HEK293T (cell line): ENCODE measurements around the gene SH3TC1.

Experiments
- CTCF ChIA-PET: fragments of 350-600 bp; formaldehyde crosslinking; extraction: SDS; loops from one replicate; lab custom pipeline; 2021; ENCODE audit warnings: antibody characterized with exemption, inconsistent platforms; lab: Yijun Ruan, JAX
- POLR2A ChIA-PET: fragments of 350-600 bp; formaldehyde crosslinking; extraction: SDS; loops from one replicate; lab custom pipeline; 2020; ENCODE audit warnings: antibody characterized with exemption, inconsistent platforms; lab: Yijun Ruan, JAX
- DNase-seq: peaks from one replicate; pipeline ENCODE4 v3.0.0; 2012; ENCODE audit warnings: mixed read lengths; ENCODE audit errors: extremely low spot score
- ARNT ChIP-seq: fragments of 450-650 bp; IDR thresholded peaks from 2 replicates; pipeline ENCODE4 v1.6.1; 2017; ENCODE audit warnings: mild to moderate bottlenecking
- BHLHE40 ChIP-seq: fragments of 450-650 bp; IDR thresholded peaks from 2 replicates; pipeline ENCODE4 v1.6.1; 2016; ENCODE audit warnings: mild to moderate bottlenecking, moderate library complexity, borderline replicate concordance
- CTBP1 ChIP-seq: fragments of 450-650 bp; IDR thresholded peaks from 2 replicates; pipeline ENCODE4 v1.6.1; 2016; ENCODE audit warnings: borderline replicate concordance
- ELF4 ChIP-seq: fragments of 450-650 bp; IDR thresholded peaks from 2 replicates; pipeline ENCODE4 v1.6.1; 2017; ENCODE audit warnings: antibody characterized with exemption
- FOXA1 ChIP-seq: fragments of 450-650 bp; IDR thresholded peaks from 2 replicates; pipeline ENCODE4 v1.6.1; 2016; ENCODE audit warnings: mild to moderate bottlenecking
- FOXK2 ChIP-seq: fragments of 450-650 bp; IDR thresholded peaks from 2 replicates; pipeline ENCODE4 v1.6.1; 2016; ENCODE audit warnings: mild to moderate bottlenecking
- FOXM1 ChIP-seq: fragments of 450-650 bp; IDR thresholded peaks from 2 replicates; pipeline ENCODE4 v1.6.1; 2017; ENCODE audit warnings: mild to moderate bottlenecking, borderline replicate concordance
- HDGF ChIP-seq: fragments of 450-650 bp; IDR thresholded peaks from 2 replicates; pipeline ENCODE4 v1.6.1; 2017; ENCODE audit warnings: antibody characterized with exemption, borderline replicate concordance
- L3MBTL2 ChIP-seq: fragments of 450-650 bp; conservative IDR thresholded peaks from 2 replicates; pipeline ENCODE4 v1.6.1; 2016; ENCODE audit warnings: mild to moderate bottlenecking
- LEF1 ChIP-seq: fragments of 450-650 bp; IDR thresholded peaks from 2 replicates; pipeline ENCODE4 v1.6.1; 2017; ENCODE audit warnings: mild to moderate bottlenecking, borderline replicate concordance
- NFRKB ChIP-seq: fragments of 450-650 bp; IDR thresholded peaks from 2 replicates; pipeline ENCODE4 v1.6.1; 2016; ENCODE audit warnings: mild to moderate bottlenecking, moderate library complexity
- SP1 ChIP-seq: fragments of 450-650 bp; IDR thresholded peaks from 2 replicates; pipeline ENCODE4 v1.6.1; 2017
- SUZ12 ChIP-seq: fragments of 450-650 bp; IDR thresholded peaks from 2 replicates; pipeline ENCODE4 v1.6.1; 2016; ENCODE audit warnings: mild to moderate bottlenecking
- TARDBP ChIP-seq: fragments of 450-650 bp; IDR thresholded peaks from 2 replicates; pipeline ENCODE4 v1.6.1; 2016
- ZNF384 ChIP-seq: fragments of 450-650 bp; IDR thresholded peaks from 2 replicates; pipeline ENCODE4 v1.6.1; 2016
- TF ChIP-seq, protein P1 (sequence below): fragments of 450-650 bp; IDR thresholded peaks from 2 replicates; pipeline ENCODE4 v1.6.1; 2016

The SH3TC1 gene

DNA sequence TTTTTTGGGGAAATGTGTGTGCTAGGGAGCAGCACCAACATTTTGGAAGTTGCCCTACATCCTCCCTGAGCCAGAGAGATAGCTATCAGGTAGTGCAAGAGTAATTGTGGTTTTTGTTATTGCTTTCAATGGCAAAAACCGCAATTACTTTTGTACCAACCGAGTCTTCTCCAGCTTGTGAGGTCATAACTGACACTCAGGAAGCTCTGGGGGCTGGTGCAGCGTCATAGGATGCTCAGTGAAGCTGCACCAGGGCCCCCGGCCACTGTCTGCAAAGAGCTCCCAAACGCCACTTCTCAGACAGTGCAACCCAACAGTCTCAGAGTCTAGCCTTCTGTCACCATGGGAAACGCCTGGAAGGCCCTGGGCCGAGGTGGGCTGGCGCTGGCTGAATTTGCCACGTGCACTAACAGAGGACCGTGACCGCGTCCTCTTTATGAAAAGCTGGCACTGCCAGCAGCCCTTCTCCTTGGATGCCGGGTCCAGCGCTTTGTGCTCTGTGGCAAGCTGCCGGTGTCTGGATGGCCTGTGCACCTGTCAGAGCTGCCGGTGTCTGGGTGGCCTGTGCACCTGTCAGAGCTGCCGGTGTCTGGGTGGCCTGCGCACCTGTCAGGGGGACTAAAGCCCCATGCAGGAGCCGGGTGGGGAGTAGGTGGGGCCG, 19.4 kb downstream of the SH3TC1 start:
- CTCF ChIA-PET: interaction anchor here (1.1 kb wide), 1 partner anchor 42 kb away, joined by 4 read pairs; no protein-coding TSS in a partner anchor
- TF ChIP-seq ARNT (no peak), FOXA1 (no peak), L3MBTL2 (no peak), HDGF (no peak), BHLHE40 (no peak), SUZ12 (no peak), TARDBP (no peak), ZNF384 (no peak), SP1 (no peak), FOXM1 (no peak), NFRKB (no peak), LEF1 (no peak)
- no peak for DNase-seq
- POLR2A ChIA-PET: no interaction called here

DNA sequence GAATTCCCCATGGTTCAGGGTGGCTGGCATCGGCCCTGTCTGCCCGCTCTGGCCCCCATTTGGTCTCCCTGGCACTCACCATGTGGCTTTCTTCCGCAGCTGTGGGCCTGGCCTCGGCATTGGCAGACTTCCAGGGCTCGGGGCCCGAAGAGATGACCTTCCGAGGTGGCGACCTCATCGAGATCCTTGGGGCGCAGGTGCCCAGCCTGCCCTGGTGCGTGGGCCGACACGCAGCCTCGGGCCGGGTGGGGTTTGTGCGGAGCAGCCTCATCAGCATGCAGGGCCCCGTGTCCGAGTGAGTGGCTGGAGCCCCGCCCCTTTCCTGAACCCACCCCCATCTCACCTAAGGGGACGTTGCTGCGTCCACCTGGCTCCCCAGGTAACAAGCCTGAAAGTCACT, 20.1 kb downstream of the SH3TC1 start:
- CTCF ChIA-PET: interaction anchor here (1.1 kb wide), 1 partner anchor 42 kb away, joined by 4 read pairs; no protein-coding TSS in a partner anchor
- no peak for DNase-seq
- TF ChIP-seq FOXM1: no peak
- TF ChIP-seq FOXK2: no peak
- no peak for TF ChIP-seq L3MBTL2
- no peak for TF ChIP-seq ELF4
- TF ChIP-seq HDGF: no peak
- TF ChIP-seq, protein P1, sequence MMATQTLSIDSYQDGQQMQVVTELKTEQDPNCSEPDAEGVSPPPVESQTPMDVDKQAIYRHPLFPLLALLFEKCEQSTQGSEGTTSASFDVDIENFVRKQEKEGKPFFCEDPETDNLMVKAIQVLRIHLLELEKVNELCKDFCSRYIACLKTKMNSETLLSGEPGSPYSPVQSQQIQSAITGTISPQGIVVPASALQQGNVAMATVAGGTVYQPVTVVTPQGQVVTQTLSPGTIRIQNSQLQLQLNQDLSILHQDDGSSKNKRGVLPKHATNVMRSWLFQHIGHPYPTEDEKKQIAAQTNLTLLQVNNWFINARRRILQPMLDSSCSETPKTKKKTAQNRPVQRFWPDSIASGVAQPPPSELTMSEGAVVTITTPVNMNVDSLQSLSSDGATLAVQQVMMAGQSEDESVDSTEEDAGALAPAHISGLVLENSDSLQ: no peak
- TF ChIP-seq ZNF384: no peak
- TF ChIP-seq FOXA1: no peak
- TF ChIP-seq CTBP1: no peak
- TF ChIP-seq LEF1: no peak
- TF ChIP-seq ARNT: no peak
- POLR2A ChIA-PET: no interaction called here

DNA sequence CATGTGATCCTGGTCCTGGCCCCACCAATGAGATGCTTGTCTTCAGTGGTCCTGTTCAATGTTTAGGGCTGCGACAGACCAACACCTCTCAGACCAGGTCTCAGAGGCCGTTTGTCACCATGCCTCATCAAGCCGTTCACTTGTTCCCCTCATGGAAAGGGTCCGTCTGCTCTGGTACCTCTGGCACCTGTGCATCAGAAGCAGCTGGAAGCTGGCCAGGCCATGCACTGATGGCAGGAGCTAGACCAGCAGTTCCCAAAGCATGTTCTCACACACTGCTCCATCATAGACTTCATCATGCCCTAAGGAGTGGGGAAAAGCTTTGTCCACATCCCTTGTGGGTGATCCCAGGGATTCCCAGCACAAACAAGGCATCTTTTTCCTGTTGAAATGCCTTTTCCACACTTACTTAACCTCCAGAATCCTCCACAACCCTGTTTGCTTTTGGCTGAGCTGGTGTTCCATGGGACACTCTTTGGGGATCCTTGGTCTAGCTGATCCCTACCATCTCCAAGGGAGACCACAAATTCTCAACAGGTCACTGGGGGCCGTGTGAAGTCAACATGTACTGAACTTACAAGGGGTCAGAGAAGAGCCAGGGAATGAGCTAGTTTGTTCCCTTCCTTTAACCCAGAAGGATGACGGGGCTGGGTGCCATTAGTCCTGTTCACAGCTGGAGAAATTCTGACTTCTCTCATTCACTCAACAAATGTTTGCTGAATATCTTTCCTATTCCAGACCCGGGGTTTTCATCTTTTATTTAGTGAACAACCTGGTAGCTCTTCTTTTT, 21.8 kb downstream of the SH3TC1 start:
- ChIA-PET CTCF (interaction anchor here (0.7 to 1.5 kb wide), 3 partner anchors 21 to 44 kb away, joined by 3 to 4 read pairs (median 3); no protein-coding TSS in a partner anchor), POLR2A (no interaction called here)
- no peak for DNase-seq
- TF ChIP-seq BHLHE40 (no peak), SP1 (no peak), CTBP1 (no peak), FOXA1 (no peak), TARDBP (no peak), ZNF384 (no peak), ELF4 (no peak), NFRKB (no peak), SUZ12 (no peak), LEF1 (no peak), FOXK2 (no peak), FOXM1 (no peak), HDGF (no peak)
- TF ChIP-seq, protein P1: no peak

DNA sequence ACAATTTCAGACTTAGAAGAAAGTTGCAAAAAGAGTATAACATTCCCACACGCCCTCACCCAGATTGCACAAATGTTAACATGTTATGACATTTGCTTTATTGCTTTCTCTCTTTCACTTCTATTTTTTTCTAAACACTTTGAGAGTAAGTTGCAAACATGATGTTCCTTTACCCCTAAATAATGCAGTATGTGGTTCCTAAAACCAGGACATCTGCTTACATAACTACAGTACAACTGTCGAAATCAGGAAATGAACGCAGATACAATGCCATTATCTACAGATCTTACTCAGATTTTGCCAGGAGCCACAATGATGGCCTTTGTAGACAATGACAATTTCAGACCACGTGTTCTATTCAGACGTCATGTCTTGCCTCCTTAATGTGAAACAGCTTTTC, 22.4 kb downstream of the SH3TC1 start:
- no peak for DNase-seq
- TF ChIP-seq FOXM1 (no peak), BHLHE40 (no peak), ARNT (no peak), FOXA1 (no peak), LEF1 (no peak), ZNF384 (no peak), TARDBP (no peak), FOXK2 (no peak), CTBP1 (no peak), SP1 (no peak), SUZ12 (no peak), NFRKB (no peak), L3MBTL2 (no peak), ELF4 (no peak), HDGF (no peak)
- TF ChIP-seq, protein P1: no peak
- ChIA-PET POLR2A (no interaction called here), CTCF (interaction anchor here (0.6 to 1.5 kb wide), 4 partner anchors 21 to 247 kb away, joined by 3 to 4 read pairs (median 3); no protein-coding TSS in a partner anchor)

DNA sequence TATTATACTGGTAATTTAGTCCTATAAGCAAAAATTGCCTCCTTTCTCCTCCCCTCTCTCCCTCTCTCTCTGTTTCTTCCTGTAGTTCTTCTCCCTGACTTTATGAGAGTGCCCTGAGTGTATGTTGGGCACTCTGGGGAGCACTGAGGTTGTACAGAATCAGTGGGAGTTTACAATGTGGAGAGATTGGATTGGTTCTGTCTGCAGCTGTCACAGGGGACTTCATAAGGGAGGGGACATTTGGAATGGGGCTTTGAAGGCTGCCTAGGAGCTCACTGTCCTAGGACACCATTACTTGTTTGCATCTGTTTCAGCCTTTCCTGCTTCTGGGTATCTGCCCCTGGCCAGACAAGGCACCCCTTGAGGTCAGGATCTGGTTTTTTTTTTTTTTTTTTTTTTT, 22.9 kb downstream of the SH3TC1 start:
- DNase-seq: no peak
- POLR2A ChIA-PET: no interaction called here
- TF ChIP-seq FOXK2 (no peak), ARNT (no peak), L3MBTL2 (no peak), HDGF (no peak), CTBP1 (no peak), FOXA1 (no peak), ZNF384 (no peak), NFRKB (no peak), FOXM1 (no peak), ELF4 (no peak), TARDBP (no peak), SUZ12 (no peak), LEF1 (no peak), SP1 (no peak), BHLHE40 (no peak)
- TF ChIP-seq, protein P1: no peak
- CTCF ChIA-PET: interaction anchor here (0.6 to 1.5 kb wide), 3 partner anchors 20 to 246 kb away, joined by 3 to 4 read pairs (median 3); no protein-coding TSS in a partner anchor
